DMS153 treated with DMSO at 0.1 percent for 48 hours (cell line): ENCODE measurements around the gene FOLR1.

Experiments used
- DNase-seq: peaks from one replicate; lab custom pipeline; 2025; ENCODE audit not compliant: unreplicated experiment; lab: John Stamatoyannopoulos, UW

Gene FOLR1

GRCh38 chr11:72222907-72223614, 31.1 kb downstream of the FOLR1 start:
- peak; percentile 93 for DNase-seq

DNA sequence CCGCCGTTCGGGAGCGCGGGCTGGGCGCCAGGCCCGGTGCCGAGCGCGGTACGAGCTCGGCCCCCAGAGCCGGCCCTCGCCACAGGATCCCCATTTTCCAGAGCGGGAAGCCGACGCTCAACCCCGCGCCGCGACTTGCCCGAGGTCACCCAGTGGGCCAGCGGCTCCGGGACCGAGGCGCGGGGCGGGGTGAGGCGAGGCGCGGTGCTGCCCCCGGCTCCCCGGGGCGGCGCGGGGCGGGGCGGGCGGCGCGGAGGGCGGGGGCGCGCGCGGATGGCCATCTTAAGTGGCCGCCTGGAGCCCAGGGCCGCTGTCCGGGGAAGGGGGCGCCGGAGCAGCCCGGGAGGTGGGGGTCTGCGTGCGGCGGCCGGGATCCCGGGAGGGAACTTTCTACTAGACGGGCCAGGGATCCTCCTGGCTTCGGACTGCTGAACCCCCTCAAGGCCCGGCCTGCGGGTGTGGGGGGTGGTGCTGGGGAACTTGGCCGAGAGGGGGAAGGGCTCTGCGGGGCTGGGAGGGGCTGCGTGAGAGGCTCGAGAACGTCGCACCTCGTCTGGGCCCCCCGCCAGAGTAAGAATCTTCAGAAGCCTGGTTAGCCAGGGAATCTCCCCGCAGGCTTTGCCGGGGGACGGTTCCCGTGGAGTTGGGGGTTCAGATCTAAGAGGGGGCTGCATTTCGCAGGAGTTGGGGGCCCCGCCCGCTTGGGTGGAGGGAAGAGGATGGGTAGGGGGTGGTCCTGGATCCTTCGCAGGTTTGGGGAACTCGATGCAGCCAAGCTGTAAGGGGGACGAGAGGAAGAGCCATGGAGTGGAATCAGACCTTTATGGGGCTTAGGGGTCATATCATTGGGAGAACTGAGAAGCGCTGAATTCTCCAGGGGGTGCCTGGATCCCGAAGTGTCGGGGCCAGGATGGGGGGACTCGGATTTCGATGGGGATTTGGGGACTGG, 31.9 kb downstream of the FOLR1 start:
- no peak for DNase-seq

GRCh38 chr11:72224564-72225410, 32.8 kb downstream of the FOLR1 start, which contains the start of gene INPPL1:
Gene INPPL1 (plus strand): TSS chr11:72224767. CDS start chr11:72224985, 218 bp downstream.
- DNase-seq = no peak

DNA sequence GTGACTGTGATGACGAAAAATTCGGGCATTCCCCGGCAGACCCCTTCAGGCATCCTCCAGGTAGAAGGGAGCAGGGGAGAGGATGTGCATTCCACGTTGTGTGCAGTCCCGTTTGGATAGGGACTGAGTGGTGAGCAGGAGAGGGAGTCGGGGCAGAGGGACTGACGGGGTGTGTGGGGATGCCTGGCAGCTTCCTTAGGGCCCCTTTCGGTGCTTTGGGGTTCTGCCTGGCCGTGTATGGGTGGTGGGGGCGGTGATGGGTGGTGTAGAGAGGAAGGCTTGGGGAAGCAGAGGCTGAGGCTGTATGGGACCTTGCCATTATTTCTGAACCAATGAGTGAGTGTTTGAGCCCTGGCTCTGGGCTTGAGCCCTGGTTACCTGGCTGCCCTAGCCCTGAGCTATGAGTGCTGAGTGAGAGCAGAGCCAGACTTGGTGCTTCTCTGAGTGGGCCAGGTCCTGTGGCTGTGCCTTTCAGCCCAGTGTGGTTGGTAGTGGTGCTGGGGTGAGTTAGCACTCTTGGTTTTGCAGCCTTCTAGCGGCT, 33.5 kb downstream of the FOLR1 start:
- DNase-seq = no peak

- DNase-seq = no peak
Observed at GRCh38 chr11:72226701-72227100, 34.8 kb downstream of the FOLR1 start.

DNA sequence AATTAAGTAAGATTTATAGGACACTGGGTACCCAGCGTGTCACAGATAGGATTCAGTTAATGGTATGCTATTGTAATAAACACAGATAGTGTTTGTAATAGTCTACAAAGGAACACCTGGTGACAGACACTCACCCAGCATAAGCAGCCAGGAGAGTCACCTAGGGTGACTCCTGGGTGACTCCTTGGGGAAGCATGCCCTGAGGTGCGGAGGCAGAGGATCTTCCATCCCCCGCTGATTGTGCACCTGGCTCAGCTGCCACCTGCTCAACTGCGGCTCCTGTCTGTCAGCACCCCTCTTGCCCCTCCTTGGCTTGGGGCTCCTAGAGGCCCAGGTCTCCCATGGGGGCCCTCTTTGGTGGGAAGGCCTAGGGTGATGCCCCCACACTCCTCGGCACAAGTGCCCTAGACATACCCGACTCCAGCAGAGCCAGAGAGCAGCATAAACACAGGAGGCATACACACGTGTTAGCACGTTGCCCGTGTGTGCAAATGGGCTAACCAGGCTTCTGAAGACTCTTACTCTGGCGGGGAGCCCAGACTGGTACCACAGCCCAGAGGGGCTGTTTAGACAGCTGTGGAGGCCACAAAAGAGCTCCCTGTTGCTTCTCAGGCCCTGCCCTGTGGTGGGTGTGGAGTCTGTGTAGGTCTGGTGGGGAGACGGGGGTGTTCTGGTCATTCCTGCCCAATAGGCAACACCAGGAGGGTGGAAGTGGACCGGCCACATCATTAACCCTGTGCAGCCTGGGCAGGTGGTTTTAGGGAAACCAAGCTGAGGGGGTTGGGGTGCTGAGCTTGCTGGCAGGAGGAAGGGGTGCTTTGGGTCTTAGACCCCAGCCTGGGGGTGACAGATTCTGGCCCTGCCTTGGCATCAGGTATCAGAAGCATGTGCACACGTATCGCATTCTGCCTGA, 35.6 kb downstream of the FOLR1 start:
- peak; percentile 65 for DNase-seq

DNA sequence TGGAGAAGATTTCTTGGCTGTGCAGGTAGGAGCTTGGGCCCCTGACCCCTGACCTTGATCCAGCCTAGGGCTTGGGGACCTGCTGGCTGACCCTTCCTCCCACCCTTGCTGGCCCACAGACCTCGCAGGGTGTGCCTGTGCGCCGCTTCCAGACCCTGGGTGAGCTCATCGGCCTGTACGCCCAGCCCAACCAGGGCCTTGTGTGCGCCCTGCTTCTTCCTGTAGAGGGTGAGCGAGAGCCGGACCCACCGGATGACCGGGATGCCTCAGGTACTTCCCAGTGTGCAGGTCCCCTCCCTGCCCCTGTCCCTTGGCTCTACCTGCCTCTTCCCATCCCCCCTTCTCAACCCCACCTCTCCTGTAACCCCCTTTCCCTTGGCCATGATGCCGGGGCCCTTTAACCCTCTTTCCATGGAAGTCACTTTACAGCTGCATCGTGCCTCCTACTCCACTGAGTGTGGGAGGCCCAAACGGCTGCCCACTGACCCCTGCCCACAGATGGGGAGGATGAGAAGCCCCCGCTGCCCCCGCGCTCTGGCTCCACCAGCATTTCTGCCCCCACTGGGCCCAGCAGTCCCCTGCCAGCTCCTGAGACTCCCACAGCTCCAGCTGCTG, 36.4 kb downstream of the FOLR1 start:
- no peak for DNase-seq

- DNase-seq = no peak
Observed at GRCh38 chr11:72228844-72229231, 36.9 kb downstream of the FOLR1 start.

- no peak for DNase-seq
Observed at GRCh38 chr11:72229336-72229924, 37.5 kb downstream of the FOLR1 start.

DNA sequence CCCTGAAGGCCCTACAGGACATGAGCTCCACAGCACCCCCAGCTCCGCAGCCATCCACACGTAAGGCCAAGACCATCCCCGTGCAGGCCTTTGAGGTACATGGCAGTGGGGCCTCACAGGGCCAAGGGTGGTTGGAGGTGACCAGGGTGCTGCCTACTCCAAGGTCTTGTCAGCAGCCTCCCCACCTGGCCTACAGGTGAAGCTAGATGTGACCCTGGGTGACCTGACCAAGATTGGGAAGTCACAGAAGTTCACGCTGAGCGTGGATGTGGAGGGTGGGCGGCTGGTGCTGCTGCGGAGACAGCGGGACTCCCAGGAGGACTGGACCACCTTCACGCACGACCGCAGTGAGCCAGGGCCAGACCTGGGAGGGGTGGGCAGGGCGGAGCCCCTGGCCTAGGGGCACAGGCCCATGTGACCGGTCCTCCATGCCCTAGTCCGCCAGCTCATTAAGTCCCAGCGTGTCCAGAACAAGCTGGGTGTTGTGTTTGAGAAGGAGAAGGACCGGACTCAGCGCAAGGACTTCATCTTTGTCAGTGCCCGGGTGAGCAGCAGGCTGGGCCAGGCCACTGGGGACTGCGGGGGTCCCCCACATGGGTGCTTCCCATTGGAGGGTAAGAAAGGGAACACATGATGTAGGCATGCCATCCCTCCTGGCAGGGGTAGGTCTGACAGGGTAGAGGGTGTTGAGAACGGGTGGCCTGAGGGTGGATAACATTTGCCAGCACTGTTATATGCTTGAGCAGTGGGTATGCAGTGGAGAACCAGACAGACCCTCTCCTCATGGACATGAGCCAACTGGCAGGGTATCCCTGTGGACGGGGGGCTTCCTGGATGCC, 38.2 kb downstream of the FOLR1 start:
- DNase-seq = no peak

DNA sequence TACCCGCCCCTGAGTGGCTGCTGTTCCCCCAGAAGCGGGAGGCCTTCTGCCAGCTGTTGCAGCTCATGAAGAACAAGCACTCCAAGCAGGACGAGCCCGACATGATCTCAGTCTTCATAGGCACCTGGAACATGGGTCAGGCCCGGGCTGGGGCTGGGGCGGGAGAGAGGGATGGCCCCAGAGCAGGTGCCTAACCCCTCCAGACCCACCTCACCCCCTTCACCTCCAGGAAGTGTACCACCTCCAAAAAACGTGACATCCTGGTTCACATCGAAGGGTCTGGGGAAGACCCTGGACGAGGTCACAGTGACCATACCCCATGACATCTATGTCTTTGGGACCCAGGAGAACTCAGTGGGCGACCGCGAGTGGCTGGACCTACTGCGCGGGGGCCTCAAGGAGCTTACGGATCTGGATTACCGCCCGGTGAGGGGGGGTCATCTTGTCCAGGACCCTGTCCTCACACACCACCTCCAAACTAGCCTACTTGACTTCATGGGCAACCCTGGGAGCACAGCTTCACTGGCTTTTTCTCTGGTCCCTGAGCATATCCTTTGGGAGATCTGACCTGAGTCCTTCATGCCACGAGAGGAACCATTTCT, 38.9 kb downstream of the FOLR1 start:
- no peak for DNase-seq

GRCh38 chr11:72231396-72232259, 39.7 kb downstream of the FOLR1 start:
- DNase-seq = no peak

- DNase-seq = no peak
Observed at GRCh38 chr11:72232260-72233055, 40.5 kb downstream of the FOLR1 start.

DNA sequence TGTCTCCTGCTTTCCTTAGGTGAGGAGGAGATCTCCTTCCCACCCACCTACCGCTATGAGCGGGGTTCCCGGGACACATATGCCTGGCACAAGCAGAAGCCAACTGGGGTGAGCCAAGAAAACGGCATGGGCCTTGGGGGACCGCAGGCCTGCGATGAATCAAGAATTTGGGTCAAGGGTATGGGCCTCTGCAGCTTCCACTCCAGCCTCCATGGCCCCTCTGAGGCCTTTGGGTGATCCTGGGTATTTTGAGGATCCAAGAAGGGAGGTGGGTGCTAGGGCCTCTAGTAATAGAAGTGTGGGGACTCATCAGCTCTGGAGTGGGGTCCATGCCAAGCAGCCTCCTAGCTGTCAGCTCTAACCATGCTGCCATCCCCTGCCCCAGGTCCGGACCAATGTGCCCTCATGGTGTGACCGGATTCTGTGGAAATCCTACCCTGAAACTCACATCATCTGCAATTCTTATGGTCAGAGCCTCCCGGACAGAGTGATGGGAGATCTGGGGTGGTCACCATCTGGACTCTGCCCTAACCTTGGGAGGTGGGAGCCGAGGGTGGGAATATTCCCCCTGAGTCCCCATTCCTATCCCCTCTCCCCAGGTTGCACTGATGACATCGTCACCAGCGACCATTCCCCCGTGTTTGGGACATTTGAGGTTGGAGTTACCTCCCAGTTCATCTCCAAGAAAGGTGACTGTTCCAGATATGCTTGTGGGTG, 41.3 kb downstream of the FOLR1 start:
- DNase-seq = no peak

DNA sequence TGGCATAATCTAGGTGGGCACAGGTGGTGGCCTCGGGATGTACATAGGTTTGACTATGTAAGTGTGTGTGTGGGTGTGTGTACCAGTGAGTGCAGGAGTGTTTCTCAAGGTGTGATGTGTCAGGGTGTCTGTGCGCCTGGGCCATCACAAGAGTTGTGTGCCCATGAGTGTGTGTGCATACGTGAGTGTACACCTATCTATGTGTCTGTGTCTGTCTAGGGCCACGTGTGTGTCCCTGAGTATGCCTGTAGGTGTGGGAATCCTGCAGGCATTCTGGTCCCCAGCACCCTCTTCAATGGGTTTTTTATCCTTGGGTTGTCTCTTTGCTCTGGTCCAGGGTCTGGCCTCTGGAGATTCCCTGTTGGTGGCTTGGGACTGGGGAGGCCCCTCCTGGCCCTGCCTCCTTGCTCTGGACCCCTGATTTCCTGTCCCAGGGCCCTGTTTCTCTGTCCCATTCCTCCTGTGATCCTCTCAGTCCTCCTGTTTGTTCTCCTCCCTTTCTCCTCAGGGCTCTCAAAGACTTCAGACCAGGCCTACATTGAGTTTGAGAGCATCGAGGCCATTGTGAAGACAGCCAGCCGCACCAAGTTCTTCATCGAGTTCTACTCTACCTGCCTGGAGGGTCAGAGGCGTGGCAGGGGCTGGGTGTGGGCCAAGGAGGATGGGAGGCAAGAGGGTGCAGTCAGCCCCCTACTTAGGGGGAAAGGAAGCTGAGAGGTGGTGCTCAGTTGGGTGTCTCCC, 42.0 kb downstream of the FOLR1 start:
- no peak for DNase-seq
